Activated CD4-positive, alpha-beta T cell treated with anti-CD3 and anti-CD28 coated beads for 36 hours (primary cell): ENCODE measurements around the gene PTGIR. TPM values are rescaled to one million over a fixed set of nuclear protein-coding genes. Genes with fewer than 3 reads are reported as not detected.

ENCODE experiments used
- ATAC-seq: fragments of 200-7000 bp; cut with Tn5 transposase; one replicate; pipeline ENCODE4 v1.10.0; 2021; ENCODE audit warnings: mild to moderate bottlenecking, moderate library complexity
- CTCF ChIA-PET: fragments of 350-600 bp; sonication (Branson Sonifier 250); formaldehyde crosslinking; loops from one replicate; lab custom pipeline; 2021; ENCODE audit warnings: antibody characterized with exemption; lab: Charles Lee
- POLR2A ChIA-PET: fragments of 350-600 bp; sonication (Branson Sonifier 250); formaldehyde crosslinking; loops from one replicate; lab custom pipeline; 2021; ENCODE audit warnings: antibody characterized with exemption, inconsistent platforms; lab: Charles Lee
- DNase-seq: peaks from one replicate; pipeline ENCODE4 v3.0.0-alpha.2; 2020
- H3K27ac Mint-ChIP-seq: one replicate; pipeline ENCODE4 v1.8.0; 2021; ENCODE audit warnings: mixed read lengths
- H3K27me3 Mint-ChIP-seq: one replicate; pipeline ENCODE4 v1.8.0; 2021; ENCODE audit warnings: mixed read lengths
- H3K36me3 Mint-ChIP-seq: one replicate; pipeline ENCODE4 v1.8.0; 2021; ENCODE audit warnings: low read depth, mixed read lengths
- H3K4me1 Mint-ChIP-seq: one replicate; pipeline ENCODE4 v1.8.0; 2021; ENCODE audit warnings: mixed read lengths
- H3K4me3 Mint-ChIP-seq: one replicate; pipeline ENCODE4 v1.8.0; 2021; ENCODE audit warnings: mild to moderate bottlenecking, moderate library complexity, mixed read lengths
- H3K9me3 Mint-ChIP-seq: one replicate; pipeline ENCODE4 v1.8.0; 2021; ENCODE audit warnings: low read depth, mixed read lengths
- intact Hi-C, 2 experiments: fragments of 100-400 bp; cut with DNase I in 1 of 2; cut with micrococcal nuclease in 1 of 2; formaldehyde crosslinking; loops; one replicate each; pipeline versions ENCODE4 v1.14.2 to v1.15.1; 2022 to 2024; cut with DNase I, micrococcal nuclease
- total RNA-seq, 2 experiments: library from RNA; stranded (reverse); gene quantifications; one replicate each; pipeline ENCODE4 v1.2.3, GENCODE V29; 2021

PTGIR gene
- total RNA-seq, 2 experiments from 2014 or later: 40.1 to 41.0 TPM

- CTCF ChIA-PET: interaction anchor here (6.5 kb wide), 1 partner anchor 43 kb away, joined by 206 read pairs; no protein-coding TSS in a partner anchor
- intact Hi-C loops: loop anchor here in 1 of 2 experiments (1.0 to 5.0 kb wide), 3 partner anchors 11 to 615 kb away; partner anchors contain the start of gene INAFM1
- POLR2A ChIA-PET: interaction anchor here (0.6 to 1.2 kb wide), 3 partner anchors 48 to 584 kb away, joined by 3 to 4 read pairs (median 4); partner anchors contain the start of gene CALM3
- no peak overlapping the region for H3K27ac Mint-ChIP-seq
- H3K27me3 Mint-ChIP-seq: peaks cover 17% of the 10 kb centered on the region
- H3K9me3 Mint-ChIP-seq: no peaks in the 10 kb centered on the region
- peak overlapping the region; percentile 66 for H3K4me3 Mint-ChIP-seq
- no peaks in the 10 kb centered on the region for H3K36me3 Mint-ChIP-seq
- ATAC-seq: no peak
- peak; percentile 24 for DNase-seq
- H3K4me1 Mint-ChIP-seq: peaks cover 28% of the 10 kb centered on the region
Observed at GRCh38 chr19:46659151-46660007, 34.5 kb upstream of the PTGIR start.

GRCh38 chr19:46656541-46656940, 31.7 kb upstream of the PTGIR start:
- no peak overlapping the region for H3K4me3 Mint-ChIP-seq
- H3K27ac Mint-ChIP-seq: no peak overlapping the region
- CTCF ChIA-PET: interaction anchor here (1.0 to 1.9 kb wide), 5 partner anchors 40 to 132 kb away, joined by 3 to 5 read pairs (median 3); no protein-coding TSS in a partner anchor

GRCh38 chr19:46654621-46655152, 29.8 kb upstream of the PTGIR start:
- ChIA-PET POLR2A (no interaction called here), CTCF (interaction anchor here (0.6 kb wide), 1 partner anchor 304 kb away, joined by 3 read pairs; no protein-coding TSS in a partner anchor)
- Mint-ChIP-seq H3K27me3 (peaks cover 36% of the 10 kb centered on the region), H3K9me3 (no peaks in the 10 kb centered on the region), H3K4me3 (no peak overlapping the region), H3K4me1 (peaks cover 16% of the 10 kb centered on the region), H3K36me3 (no peaks in the 10 kb centered on the region), H3K27ac (no peak overlapping the region)
- DNase-seq: no peak
- no peak for ATAC-seq
- intact Hi-C loops: no loop called here

More at GRCh38 chr19:46656541-46656940, 31.7 kb upstream of the PTGIR start:
- Mint-ChIP-seq H3K27me3 (peaks cover 27% of the 10 kb centered on the region), H3K4me1 (peaks cover 19% of the 10 kb centered on the region), H3K36me3 (no peaks in the 10 kb centered on the region), H3K9me3 (no peaks in the 10 kb centered on the region)
- ATAC-seq: no peak
- intact Hi-C loops: no loop called here
- POLR2A ChIA-PET: interaction anchor here (0.7 kb wide), 1 partner anchor 39 kb away, joined by 4 read pairs; no protein-coding TSS in a partner anchor
- DNase-seq: peak; percentile 39

GRCh38 chr19:46650445-46650844, 25.6 kb upstream of the PTGIR start:
- peaks cover 12% of the 10 kb centered on the region for H3K4me1 Mint-ChIP-seq
- ChIA-PET POLR2A (no interaction called here), CTCF (no interaction called here)
- ATAC-seq (no peak), DNase-seq (no peak)
- H3K9me3 Mint-ChIP-seq: peaks cover 2% of the 10 kb centered on the region
- no peak overlapping the region for H3K27ac Mint-ChIP-seq
- H3K27me3 Mint-ChIP-seq: peaks cover 38% of the 10 kb centered on the region
- intact Hi-C loops: no loop called here
- H3K4me3 Mint-ChIP-seq: no peak overlapping the region
- no peaks in the 10 kb centered on the region for H3K36me3 Mint-ChIP-seq

GRCh38 chr19:46648961-46649960, 24.4 kb upstream of the PTGIR start:
- H3K27ac Mint-ChIP-seq: no peak overlapping the region
- no peak overlapping the region for H3K4me3 Mint-ChIP-seq
- intact Hi-C loops: loop anchor here in 1 of 2 experiments (1.0 kb wide), 1 partner anchor 11 kb away; no protein-coding TSS in a partner anchor
- ChIA-PET CTCF (interaction anchor here (0.6 to 1.0 kb wide), 2 partner anchors 9 to 12 kb away, joined by 3 to 4 read pairs; partner anchors contain the start of gene DACT3), POLR2A (no interaction called here)
- no peak for ATAC-seq
- DNase-seq: no peak
- H3K36me3 Mint-ChIP-seq: no peaks in the 10 kb centered on the region
- H3K4me1 Mint-ChIP-seq: peaks cover 12% of the 10 kb centered on the region
- H3K9me3 Mint-ChIP-seq: peaks cover 2% of the 10 kb centered on the region
- H3K27me3 Mint-ChIP-seq: peaks cover 33% of the 10 kb centered on the region

GRCh38 chr19:46648060-46648960, 23.4 kb upstream of the PTGIR start:
- Mint-ChIP-seq H3K9me3 (peaks cover 2% of the 10 kb centered on the region), H3K4me3 (peak overlapping the region; percentile 24), H3K36me3 (no peaks in the 10 kb centered on the region), H3K27me3 (peaks cover 29% of the 10 kb centered on the region), H3K4me1 (peaks cover 12% of the 10 kb centered on the region), H3K27ac (peak overlapping the region; percentile 7)
- ChIA-PET CTCF (interaction anchor here (0.5 to 1.1 kb wide), 4 partner anchors 8 to 103 kb away, joined by 3 to 5 read pairs (median 4); partner anchors contain the start of gene DACT3), POLR2A (no interaction called here)
- intact Hi-C loops: loop anchor here in 1 of 2 experiments (1.0 kb wide), 1 partner anchor 12 kb away; no protein-coding TSS in a partner anchor
- DNase-seq (peak; percentile 33), ATAC-seq (peak; percentile 63)

- intact Hi-C loops: no loop called here
- peaks cover 22% of the 10 kb centered on the region for H3K27me3 Mint-ChIP-seq
- ChIA-PET POLR2A (no interaction called here), CTCF (interaction anchor here (1.4 kb wide), 1 partner anchor 11 kb away, joined by 3 read pairs; no protein-coding TSS in a partner anchor)
- peaks cover 12% of the 10 kb centered on the region for H3K4me1 Mint-ChIP-seq
- no peaks in the 10 kb centered on the region for H3K36me3 Mint-ChIP-seq
- H3K4me3 Mint-ChIP-seq: no peak overlapping the region
- DNase-seq (no peak), ATAC-seq (no peak)
- H3K9me3 Mint-ChIP-seq: peaks cover 2% of the 10 kb centered on the region
- H3K27ac Mint-ChIP-seq: no peak overlapping the region
Observed at GRCh38 chr19:46646402-46646801, 21.5 kb upstream of the PTGIR start.

GRCh38 chr19:46644720-46645119, 19.8 kb upstream of the PTGIR start:
- H3K4me1 Mint-ChIP-seq: peaks cover 11% of the 10 kb centered on the region
- ChIA-PET POLR2A (interaction anchor here (0.7 kb wide), 1 partner anchor 37 kb away, joined by 7 read pairs; no protein-coding TSS in a partner anchor), CTCF (interaction anchor here (0.7 to 0.8 kb wide), 3 partner anchors 22 to 811 kb away, joined by 3 to 4 read pairs (median 3); no protein-coding TSS in a partner anchor)
- DNase-seq (no peak), ATAC-seq (no peak)
- no peaks in the 10 kb centered on the region for H3K36me3 Mint-ChIP-seq
- intact Hi-C loops: no loop called here
- no peak overlapping the region for H3K4me3 Mint-ChIP-seq
- peaks cover 2% of the 10 kb centered on the region for H3K9me3 Mint-ChIP-seq
- peaks cover 15% of the 10 kb centered on the region for H3K27me3 Mint-ChIP-seq
- no peak overlapping the region for H3K27ac Mint-ChIP-seq

GRCh38 chr19:46640656-46641055, 15.8 kb upstream of the PTGIR start:
- DNase-seq (no peak), ATAC-seq (no peak)
- peaks cover 3% of the 10 kb centered on the region for H3K27me3 Mint-ChIP-seq
- intact Hi-C loops: no loop called here
- H3K36me3 Mint-ChIP-seq: no peaks in the 10 kb centered on the region
- CTCF ChIA-PET: interaction anchor here (1.0 kb wide), 1 partner anchor 70 kb away, joined by 3 read pairs; no protein-coding TSS in a partner anchor
- peaks cover 7% of the 10 kb centered on the region for H3K4me1 Mint-ChIP-seq
- H3K4me3 Mint-ChIP-seq: no peak overlapping the region
- POLR2A ChIA-PET: no interaction called here
- H3K27ac Mint-ChIP-seq: no peak overlapping the region
- H3K9me3 Mint-ChIP-seq: no peaks in the 10 kb centered on the region
